Skeletal muscle satellite cell (primary cell): Measurements from ENCODE around the gene CCDC107.

Experiments used
- H3K27me3 ChIP-seq: 2 replicates; pipeline ENCODE4 v1.7.0; 2013; ENCODE audit warnings: low read length; ENCODE audit not compliant: control insufficient read depth, insufficient read depth
- H3K36me3 ChIP-seq: 2 replicates; pipeline ENCODE4 v1.7.0; 2013; ENCODE audit warnings: mild to moderate bottlenecking, control low read depth, low read length; ENCODE audit not compliant: insufficient read depth
- H3K4me1 ChIP-seq: 2 replicates; pipeline ENCODE4 v1.7.0; 2013; ENCODE audit warnings: low read length; ENCODE audit not compliant: control insufficient read depth, insufficient read depth
- H3K4me2 ChIP-seq: 2 replicates; pipeline ENCODE4 v1.7.0; 2013; ENCODE audit warnings: mild to moderate bottlenecking, low read length
- H3K4me3 ChIP-seq: 2 replicates; pipeline ENCODE4 v1.7.0; 2013; ENCODE audit warnings: low read length
- H3K9ac ChIP-seq: 2 replicates; pipeline ENCODE4 v1.7.0; 2013; ENCODE audit warnings: mild to moderate bottlenecking, low read depth, low read length, moderate library complexity
- H3K9me3 ChIP-seq: replicated peaks from 2 replicates; pipeline ENCODE4 v1.7.0; 2013; ENCODE audit warnings: mild to moderate bottlenecking, control low read depth, low read length

Gene CCDC107

DNA sequence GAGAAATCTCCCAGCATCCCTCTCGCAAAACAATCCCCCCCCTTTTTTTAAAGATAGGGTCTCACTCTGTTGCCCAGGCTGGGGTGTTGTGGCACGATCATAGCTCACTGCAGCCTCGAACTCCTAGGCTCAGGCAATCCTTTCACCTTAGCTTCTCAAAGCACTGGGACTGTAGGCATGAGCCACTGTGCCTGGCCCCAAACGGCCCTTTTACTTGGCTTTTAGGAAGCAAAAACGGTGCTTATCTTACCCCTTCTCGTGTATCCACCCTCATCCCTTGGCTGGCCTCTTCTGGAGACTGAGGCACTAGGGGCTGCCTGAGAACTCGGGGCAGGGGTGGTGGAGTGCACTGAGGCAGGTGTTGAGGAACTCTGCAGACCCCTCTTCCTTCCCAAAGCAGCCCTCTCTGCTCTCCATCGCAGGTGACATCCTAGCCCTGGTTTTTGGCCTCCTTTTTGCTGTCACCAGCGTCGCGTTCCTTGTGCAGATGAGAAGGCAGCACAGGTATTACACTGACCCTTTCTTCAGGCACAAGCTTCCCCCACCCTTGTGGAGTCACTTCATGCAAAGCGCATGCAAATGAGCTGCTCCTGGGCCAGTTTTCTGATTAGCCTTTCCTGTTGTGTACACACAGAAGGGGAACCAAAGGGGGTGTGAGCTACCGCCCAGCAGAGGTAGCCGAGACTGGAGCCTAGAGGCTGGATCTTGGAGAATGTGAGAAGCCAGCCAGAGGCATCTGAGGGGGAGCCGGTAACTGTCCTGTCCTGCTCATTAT, 22.4 kb downstream of the CCDC107 start:
- Histone ChIP-seq H3K4me1 (peaks cover 49% of the 10 kb centered on the region), H3K4me3 (no peak overlapping the region), H3K9me3 (no peaks in the 10 kb centered on the region), H3K4me2 (no peak overlapping the region), H3K36me3 (peaks cover 38% of the 10 kb centered on the region), H3K9ac (no peak overlapping the region), H3K27me3 (no peaks in the 10 kb centered on the region)

DNA sequence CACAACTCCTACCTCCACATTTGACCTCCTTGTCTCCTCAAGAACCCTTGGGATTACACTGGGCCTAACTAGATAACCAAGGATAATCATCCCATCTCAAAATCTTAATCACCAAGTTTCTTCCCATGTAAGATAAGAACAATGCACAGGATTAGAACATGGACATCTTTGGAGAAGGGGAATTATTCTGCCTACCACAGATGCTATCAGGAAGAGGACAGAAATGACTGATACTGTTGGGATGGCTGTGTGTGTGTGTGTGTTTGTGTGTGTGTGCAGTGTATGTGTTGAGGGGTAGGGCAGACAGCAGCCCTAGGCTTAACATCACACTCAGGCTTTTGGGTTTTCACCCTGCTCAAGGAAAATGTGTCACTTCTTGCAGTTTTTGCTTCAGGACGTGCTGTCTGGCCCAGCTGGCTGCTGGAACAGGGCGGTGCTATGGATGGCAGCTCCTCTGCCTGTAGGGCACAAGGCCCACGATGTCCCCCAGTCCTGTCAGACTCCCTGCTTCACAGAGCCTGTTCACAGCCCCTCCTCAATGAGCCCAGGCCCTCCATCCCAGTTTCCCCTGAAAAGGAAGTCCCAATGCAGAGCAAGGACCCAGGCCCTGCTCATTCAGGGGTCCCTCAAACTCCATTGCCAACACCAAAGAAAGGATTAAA, 23.4 kb downstream of the CCDC107 start:
- peaks cover 50% of the 10 kb centered on the region for H3K4me1 ChIP-seq
- no peaks in the 10 kb centered on the region for H3K9me3 ChIP-seq
- no peak overlapping the region for H3K4me3 ChIP-seq
- no peak overlapping the region for H3K9ac ChIP-seq
- peaks cover 47% of the 10 kb centered on the region for H3K36me3 ChIP-seq
- no peaks in the 10 kb centered on the region for H3K27me3 ChIP-seq
- no peak overlapping the region for H3K4me2 ChIP-seq

DNA sequence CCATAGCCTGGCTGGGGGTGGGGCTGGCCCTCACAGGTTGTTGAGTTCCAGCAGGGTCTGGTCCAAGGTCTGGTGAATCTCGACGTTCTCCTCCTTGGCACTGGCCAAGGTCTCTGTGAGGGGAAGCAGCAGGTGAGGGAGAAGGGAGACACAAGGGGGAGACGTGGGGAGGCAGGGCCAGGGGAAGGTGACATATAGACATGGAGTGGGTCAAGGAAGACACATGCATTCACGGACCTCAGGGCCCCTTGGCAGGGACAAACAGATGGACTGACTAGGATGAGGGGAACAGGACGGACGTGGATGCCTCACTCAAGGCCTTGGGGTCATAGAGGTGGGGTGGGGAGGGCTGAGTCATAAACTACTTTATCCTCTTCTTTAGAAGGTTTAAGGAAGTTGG, 24.0 kb downstream of the CCDC107 start:
- Histone ChIP-seq H3K9ac (no peak overlapping the region), H3K27me3 (no peaks in the 10 kb centered on the region), H3K4me2 (no peak overlapping the region), H3K4me3 (no peak overlapping the region), H3K36me3 (peaks cover 53% of the 10 kb centered on the region), H3K9me3 (no peaks in the 10 kb centered on the region), H3K4me1 (peaks cover 56% of the 10 kb centered on the region)

DNA sequence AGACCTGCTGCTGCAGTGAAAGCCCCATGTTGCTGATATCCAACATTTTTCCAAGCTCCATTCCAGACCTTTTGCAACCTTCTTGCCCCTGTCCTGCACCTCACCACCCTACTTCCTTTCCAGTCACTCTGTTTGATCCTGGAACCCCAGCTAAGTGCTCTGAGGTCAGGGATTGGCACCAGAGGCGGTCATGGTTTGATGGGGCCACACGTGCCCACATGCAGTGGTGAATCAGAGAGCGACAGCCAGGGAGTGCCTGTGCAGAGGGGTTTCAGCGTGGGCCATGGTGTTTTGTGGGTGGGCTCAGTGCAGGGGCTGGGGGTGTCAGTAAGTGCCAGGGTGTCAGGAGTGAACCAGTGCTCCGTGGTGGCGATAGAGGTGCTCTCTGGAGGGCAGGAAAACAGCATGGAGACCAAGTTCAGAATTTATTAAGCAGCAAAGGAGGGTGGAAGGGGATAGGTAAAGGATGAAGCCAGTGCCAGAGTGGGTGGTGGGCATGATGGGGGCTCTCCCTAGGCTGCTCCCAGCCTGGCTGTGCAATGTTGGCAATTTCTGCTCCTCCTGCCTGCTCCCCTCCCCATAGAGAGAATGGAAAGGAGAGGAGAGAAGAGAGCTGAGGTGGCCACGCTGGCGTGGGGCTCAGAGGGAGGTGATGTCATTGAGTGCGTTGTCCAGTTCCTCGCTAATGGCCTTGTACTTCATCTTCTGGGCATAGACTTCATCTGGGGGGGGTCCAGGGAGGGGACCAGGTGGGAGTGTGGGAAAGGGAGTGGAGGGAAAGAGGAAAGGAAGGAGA, 24.6 kb downstream of the CCDC107 start:
- H3K27me3 ChIP-seq = no peaks in the 10 kb centered on the region
- H3K36me3 ChIP-seq = peaks cover 59% of the 10 kb centered on the region
- no peaks in the 10 kb centered on the region for H3K9me3 ChIP-seq
- no peak overlapping the region for H3K4me3 ChIP-seq
- H3K4me2 ChIP-seq = peak overlapping the region; percentile 12
- H3K4me1 ChIP-seq = peaks cover 63% of the 10 kb centered on the region
- no peak overlapping the region for H3K9ac ChIP-seq

DNA sequence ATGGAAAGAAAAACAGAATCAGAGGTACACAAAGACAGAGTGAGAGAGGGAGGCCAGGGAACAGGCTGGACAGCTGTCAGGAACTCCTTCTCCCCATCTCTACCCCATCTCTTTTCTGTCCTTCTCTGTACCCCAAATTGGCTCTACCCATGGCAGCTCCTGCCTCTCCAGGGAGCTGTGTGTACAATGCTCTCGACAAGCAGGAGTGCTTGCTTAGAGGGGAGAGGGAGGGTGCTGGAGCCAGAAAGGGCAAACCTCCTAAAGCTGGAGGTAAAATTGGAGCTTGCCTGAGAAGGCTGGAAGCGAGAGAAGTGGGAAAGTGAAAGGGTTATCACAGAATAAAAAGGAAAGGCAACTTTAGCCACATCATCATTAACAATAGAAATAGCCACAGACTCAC, 25.2 kb downstream of the CCDC107 start:
- Histone ChIP-seq H3K4me1 (peaks cover 69% of the 10 kb centered on the region), H3K4me3 (no peak overlapping the region), H3K9ac (no peak overlapping the region)

DNA sequence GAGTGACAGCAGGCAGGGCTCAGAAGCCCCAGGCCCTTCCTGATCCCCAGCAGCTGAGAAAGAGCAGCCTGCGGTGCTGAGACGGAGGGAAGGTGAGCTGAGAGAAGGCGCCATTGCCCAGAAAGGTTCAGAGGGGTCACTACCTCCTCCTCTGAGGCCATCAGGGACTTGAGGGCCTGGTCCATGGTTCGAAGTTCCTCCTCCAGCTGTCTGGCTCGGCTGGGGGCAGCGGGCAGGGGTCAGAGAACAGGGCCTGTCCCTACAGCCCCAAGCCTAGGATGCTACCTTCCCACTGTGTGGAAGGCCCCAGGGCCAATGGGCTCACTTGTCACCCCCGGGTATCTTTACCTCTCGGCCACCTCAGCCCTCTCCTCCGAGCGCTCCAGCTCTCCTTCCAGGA, 26.8 kb downstream of the CCDC107 start:
- peaks cover 75% of the 10 kb centered on the region for H3K36me3 ChIP-seq

More for the DNA sequence above, 25.2 kb downstream of the CCDC107 start:
- peaks cover 65% of the 10 kb centered on the region for H3K36me3 ChIP-seq
- H3K27me3 ChIP-seq = no peaks in the 10 kb centered on the region
- peak overlapping the region; percentile 22 for H3K4me2 ChIP-seq
- no peaks in the 10 kb centered on the region for H3K9me3 ChIP-seq

DNA sequence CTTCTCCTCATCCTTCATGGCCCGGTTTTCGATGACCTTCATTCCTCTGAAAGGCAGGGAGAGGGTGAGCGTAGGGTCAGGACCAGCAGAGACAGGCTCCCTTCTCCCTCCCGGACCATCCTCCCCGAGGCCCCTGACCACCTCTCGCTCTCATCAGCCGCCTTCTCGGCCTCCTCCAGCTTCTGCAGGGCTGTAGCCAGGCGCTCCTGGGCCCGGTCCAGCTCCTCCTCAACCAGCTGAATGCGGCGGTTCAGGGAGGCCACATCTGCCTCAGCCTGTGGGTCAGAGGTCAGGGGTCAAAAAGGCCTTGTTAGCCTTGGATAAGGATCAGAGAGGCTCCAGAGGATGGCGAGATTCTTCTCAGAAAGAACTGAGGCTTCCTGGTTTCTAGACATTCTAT, 27.4 kb downstream of the CCDC107 start:
- Histone ChIP-seq H3K4me1 (peaks cover 70% of the 10 kb centered on the region), H3K9ac (no peak overlapping the region), H3K36me3 (peaks cover 75% of the 10 kb centered on the region), H3K27me3 (no peaks in the 10 kb centered on the region), H3K4me2 (peak overlapping the region; percentile 36), H3K9me3 (no peaks in the 10 kb centered on the region), H3K4me3 (no peak overlapping the region)

More for the DNA sequence above, 26.8 kb downstream of the CCDC107 start:
- no peaks in the 10 kb centered on the region for H3K9me3 ChIP-seq
- H3K27me3 ChIP-seq = no peaks in the 10 kb centered on the region
- no peak overlapping the region for H3K4me3 ChIP-seq
- H3K4me2 ChIP-seq = peak overlapping the region; percentile 36
- no peak overlapping the region for H3K9ac ChIP-seq
- H3K4me1 ChIP-seq = peaks cover 70% of the 10 kb centered on the region

DNA sequence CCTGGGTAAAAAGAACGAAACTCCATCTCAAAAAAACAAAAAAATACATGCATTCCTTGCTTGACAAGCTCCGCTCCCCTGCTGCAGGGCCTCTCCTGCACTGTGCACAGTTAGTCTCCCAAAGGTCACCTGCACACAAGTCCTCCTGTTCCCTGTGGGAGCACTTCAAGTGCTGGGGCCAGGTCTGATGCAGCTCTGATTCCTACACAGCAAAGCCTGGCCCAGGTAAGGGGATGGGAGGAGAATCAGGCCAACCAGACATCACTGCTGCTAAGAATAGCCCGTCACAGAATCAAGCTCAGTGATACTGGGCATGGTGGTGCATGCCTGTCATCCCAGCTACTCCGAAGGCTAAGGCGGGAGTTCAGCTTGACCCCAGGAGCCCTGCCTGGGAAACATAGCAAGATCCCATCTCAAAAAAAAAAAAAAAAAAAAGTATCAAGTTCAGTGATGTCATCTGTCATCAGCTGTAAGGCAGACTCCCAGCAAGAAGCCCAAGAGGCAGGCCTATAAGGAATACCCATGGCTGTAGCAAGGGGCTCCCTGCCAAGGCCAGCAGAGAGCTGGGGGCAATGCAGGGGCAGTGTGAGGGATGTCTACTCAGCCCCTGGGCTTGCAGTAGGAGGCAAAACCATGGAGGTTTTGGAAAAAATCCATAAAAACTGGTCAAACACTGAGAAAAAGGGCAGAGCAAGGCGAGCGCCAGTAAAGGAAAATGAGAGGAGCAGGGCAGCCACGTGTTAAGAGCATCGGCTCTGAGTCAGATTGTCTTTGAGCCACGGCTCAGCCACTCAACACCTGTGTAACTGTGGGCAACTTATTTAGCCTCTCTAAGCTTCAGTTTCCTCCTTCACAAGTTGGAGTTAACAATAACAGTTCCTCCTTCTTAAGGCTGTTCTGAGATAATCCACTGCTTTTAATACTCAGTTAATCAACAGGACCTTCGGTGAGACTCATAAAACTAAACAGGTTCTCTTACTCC, 28.4 kb downstream of the CCDC107 start:
- Histone ChIP-seq H3K4me1 (peaks cover 71% of the 10 kb centered on the region), H3K4me3 (peak overlapping the region; percentile 86), H3K27me3 (no peaks in the 10 kb centered on the region), H3K4me2 (peak overlapping the region; percentile 97), H3K9ac (peak overlapping the region; percentile 93), H3K36me3 (peaks cover 75% of the 10 kb centered on the region), H3K9me3 (no peaks in the 10 kb centered on the region)

DNA sequence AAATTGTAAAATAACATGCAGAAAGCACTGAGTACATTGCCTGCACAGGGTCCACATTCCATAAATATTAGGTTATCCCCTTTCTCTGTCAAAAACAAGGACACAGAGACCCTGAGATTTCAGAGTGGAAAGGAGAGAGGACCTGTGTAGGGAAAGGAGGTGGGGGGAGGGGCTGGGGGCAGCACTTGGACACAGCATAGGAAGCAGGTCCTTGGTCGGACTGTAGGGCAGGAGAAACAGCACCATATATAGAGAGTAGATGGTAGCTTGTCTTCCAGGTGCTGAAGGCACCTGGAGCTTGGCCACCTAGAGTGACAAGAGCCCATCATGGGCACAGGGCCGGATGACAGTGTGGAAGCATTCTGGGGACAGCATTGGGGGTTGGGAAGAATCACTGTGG, 29.2 kb downstream of the CCDC107 start:
- H3K4me2 ChIP-seq = peak overlapping the region; percentile 97
- H3K9me3 ChIP-seq = no peaks in the 10 kb centered on the region
- H3K4me3 ChIP-seq = peak overlapping the region; percentile 86
- peaks cover 68% of the 10 kb centered on the region for H3K4me1 ChIP-seq
- peaks cover 69% of the 10 kb centered on the region for H3K36me3 ChIP-seq
- peak overlapping the region; percentile 93 for H3K9ac ChIP-seq
- H3K27me3 ChIP-seq = no peaks in the 10 kb centered on the region

DNA sequence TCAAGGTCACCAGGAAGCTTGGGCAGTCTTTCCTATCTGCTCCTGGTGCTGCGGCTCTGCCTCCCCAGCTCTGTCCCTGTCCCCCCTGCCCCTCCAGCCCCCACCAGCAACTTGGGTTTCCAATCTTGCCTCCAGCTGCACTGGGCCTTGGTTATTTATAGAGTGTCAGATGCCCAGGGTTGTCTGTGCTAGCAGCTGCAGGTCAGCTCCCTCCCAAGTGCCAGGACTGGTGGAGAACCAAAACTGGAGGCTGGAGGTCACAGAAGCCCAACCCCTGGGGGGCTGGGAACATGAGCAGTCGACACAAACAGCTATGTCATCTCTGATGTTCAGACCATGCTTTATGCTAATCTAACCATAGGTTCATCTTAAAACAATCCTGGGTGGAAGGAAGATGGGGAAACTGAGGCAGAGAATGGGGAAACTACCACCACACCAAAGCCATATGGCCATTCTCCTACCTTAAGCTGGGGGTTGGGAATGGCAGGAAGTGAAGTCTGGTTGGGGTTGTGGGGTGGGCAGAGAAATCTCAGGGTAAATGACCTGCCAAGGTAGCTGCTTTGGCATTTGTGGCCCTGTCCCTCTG, 30.0 kb downstream of the CCDC107 start:
- Histone ChIP-seq H3K9ac (peak overlapping the region; percentile 93), H3K4me3 (peak overlapping the region; percentile 86), H3K36me3 (peaks cover 61% of the 10 kb centered on the region), H3K4me2 (peak overlapping the region; percentile 97), H3K27me3 (no peaks in the 10 kb centered on the region), H3K4me1 (peaks cover 61% of the 10 kb centered on the region), H3K9me3 (no peaks in the 10 kb centered on the region)
